Panc1 (cell line): ENCODE measurements around the gene GABRB1.

Source experiments
- POLR2AphosphoS5 ChIP-seq: IDR thresholded peaks from 2 replicates; pipeline ENCODE4 v1.6.1; 2012; ENCODE audit warnings: mild to moderate bottlenecking, low read depth, low read length, moderate library complexity
- TF ChIP-seq, protein P1 (sequence below): fragments of 450-650 bp; IDR thresholded peaks from 2 replicates; pipeline ENCODE4 v1.5.1; 2017; ENCODE audit warnings: mild to moderate bottlenecking

DNA sequence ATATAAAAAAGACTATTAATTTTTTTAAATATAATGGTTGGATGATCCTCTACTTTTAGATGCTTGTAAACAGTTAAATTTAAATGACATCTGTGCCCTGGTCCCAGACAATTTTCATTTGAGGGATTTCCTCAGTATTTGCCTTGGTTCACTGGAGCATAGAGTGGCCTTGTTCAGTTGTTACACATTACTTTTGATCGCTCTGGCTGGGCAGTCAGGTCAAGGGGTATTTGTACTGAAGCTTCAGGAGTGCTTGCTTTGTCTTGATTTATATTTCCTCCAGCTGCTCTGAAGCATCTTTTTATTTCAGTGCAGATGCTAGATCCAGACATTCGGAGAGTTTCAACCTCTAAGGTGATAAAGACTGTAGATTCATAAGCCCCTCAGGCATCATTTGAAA lies 382.2 kb downstream of the GABRB1 start:
- TF ChIP-seq, protein P1, sequence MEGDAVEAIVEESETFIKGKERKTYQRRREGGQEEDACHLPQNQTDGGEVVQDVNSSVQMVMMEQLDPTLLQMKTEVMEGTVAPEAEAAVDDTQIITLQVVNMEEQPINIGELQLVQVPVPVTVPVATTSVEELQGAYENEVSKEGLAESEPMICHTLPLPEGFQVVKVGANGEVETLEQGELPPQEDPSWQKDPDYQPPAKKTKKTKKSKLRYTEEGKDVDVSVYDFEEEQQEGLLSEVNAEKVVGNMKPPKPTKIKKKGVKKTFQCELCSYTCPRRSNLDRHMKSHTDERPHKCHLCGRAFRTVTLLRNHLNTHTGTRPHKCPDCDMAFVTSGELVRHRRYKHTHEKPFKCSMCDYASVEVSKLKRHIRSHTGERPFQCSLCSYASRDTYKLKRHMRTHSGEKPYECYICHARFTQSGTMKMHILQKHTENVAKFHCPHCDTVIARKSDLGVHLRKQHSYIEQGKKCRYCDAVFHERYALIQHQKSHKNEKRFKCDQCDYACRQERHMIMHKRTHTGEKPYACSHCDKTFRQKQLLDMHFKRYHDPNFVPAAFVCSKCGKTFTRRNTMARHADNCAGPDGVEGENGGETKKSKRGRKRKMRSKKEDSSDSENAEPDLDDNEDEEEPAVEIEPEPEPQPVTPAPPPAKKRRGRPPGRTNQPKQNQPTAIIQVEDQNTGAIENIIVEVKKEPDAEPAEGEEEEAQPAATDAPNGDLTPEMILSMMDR = no peak
- no peak for TF ChIP-seq POLR2AphosphoS5
